Epithelial cell of prostate (primary cell): ENCODE measurements around the gene MYO7B.

ENCODE experiments used
- DNase-seq: peaks from one replicate; pipeline ENCODE4 v3.0.0-alpha.2; 2011; ENCODE audit warnings: low read depth, low spot score
- H3K27ac ChIP-seq: fragments of 450-650 bp; 2 replicates; pipeline ENCODE4 v1.5.1; 2017; ENCODE audit warnings: mild to moderate bottlenecking

Gene MYO7B

DNA sequence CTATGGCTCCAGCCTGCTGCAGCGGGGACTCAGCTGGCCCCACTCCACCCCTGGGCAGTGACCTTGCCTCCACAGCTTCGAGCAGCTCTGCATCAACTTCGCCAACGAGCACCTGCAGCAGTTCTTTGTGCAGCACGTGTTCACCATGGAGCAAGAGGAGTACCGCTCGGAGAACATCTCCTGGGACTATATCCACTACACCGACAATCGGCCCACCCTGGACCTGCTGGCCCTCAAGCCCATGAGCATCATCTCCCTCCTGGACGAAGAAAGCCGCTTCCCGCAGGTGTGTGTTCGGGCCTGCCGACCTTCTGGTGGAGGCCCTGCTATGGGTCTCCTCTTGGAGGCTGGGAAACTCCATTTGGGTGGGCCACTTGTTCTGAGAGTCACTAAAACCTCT is 48.6 kb downstream of the MYO7B start:
- no peak overlapping the region for H3K27ac ChIP-seq
- no peak for DNase-seq

DNA sequence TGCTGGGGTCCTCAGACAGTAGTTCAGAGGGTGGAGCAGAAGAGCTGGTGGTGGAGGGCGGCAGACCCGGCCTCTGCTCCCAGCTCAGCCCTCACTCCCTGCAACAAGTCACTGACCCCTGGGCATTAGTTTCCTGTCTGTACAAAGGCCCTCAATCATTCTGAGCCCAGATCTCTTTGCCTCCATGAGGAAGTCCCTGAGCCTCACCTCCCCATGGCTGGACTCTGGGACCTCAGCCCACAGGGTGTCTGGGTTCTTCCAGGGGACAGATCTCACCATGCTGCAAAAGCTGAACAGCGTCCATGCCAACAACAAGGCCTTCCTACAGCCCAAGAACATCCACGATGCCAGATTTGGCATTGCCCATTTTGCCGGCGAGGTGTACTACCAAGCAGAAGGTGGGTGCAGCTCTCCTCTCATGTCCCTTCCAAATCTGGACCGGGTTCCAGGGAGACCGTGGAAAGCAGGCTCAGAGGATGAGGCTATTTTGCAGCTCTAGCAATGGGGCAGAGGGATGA is 49.1 kb downstream of the MYO7B start:
- DNase-seq, result no peak
- no peak overlapping the region for H3K27ac ChIP-seq

DNA sequence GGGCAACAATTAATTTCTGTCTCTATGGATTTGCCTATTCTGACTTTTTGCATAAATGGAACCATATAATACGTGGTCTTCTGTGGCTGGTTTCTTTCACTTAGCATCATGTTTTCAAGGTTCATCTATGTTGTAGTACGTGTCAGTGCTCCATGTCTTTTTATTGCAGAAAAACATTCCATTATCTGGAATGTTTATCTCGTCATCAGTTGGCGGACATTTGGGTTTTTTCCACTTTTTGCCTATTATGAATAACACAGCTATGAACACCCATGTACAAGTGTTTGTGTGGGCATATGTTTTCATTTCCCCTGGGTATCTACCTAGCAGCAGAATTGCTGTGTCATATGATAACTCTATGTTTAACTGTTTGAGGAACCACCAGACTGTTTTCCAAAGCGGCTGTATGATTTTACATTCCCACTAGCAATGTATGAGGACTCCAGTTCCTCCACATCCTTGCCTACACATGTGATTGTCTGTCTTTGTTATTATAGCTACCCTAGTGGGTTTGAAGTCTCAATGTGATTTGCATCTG is 49.9 kb downstream of the MYO7B start:
- H3K27ac ChIP-seq, result no peak overlapping the region
- DNase-seq, result no peak

DNA sequence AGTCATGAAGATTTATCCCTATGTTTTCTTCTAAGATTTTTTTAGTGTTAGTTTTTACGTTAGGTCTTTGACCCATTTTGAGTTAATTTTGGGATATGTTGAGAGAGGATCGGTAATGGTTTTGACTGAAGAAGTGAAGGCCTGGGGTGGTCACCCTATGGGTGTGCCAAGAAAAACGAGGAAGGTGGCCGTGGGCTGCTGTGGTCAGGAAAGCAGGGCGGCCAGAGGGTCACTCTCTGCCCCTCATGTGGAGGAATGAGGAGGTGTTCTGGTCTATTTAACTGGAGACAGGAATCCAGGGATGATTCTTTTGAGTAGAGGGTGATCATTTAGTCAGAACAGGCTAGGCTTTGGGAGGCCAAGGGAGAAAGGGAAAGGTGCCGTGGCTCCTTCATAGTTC is 50.7 kb downstream of the MYO7B start:
- no peak overlapping the region for H3K27ac ChIP-seq
- DNase-seq, result no peak

DNA sequence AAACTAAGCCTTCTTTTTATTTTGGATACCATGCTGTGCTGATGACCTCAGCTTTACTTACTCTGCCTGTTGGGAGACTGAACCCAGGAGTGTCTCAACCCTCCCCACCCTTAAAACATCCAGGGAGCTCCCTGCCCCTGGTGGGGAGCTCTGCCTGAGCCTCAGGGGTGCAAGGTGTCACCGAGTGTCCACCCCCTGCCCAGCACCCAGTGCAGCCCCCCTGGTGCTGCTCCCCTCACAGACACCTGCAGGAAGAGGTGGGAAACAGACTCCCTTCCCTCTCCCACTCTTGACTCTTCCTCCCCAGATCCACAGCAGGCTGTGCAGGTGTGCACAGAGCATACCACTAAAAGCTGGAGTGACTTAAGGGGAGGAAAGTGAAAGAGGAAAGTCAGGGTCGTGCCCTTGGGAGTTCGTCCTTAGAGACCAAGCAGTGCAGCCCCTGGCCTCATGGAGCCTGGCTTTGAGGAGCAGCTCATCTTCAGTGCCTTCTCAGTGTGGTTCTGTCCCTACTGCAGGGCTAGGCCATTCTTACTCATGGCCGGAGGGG is 51.3 kb downstream of the MYO7B start:
- no peak for DNase-seq
- no peak overlapping the region for H3K27ac ChIP-seq

DNA sequence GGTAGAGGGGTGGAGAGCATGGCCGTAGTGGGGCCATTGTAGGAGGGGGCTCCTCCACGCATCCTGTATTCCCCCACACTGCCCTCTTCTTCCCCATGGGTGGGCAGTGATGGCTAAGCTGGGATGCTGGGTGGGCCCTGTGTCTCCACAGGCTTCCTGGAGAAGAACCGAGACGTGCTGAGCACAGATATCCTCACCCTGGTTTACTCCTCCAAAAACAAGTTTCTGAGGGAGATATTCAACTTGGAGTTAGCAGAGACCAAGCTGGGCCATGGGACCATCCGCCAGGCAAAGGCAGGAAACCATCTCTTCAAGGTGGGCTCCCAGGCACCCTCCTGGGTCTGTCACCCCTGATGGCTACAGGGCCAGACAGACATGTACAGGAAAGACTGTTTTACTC is 52.8 kb downstream of the MYO7B start:
- no peak overlapping the region for H3K27ac ChIP-seq

DNA sequence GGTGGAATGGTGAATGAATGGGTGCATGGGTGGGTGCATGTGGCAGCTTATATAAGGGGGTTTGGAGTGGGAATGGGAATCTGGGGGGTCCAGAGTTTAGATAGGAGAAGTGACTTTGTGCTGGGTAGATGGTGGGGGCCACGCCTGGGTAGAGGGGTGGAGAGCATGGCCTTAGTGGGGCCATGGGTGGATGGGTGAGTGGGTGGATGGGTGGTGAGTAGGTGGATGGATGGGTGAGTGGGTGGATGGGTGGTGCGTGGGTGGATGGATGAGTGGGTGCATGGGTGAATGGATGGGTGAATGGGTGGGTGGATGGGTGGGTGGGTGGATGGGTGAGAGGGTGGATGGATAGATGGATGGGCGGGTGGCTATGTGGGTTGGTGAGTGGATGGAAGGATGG is 53.9 kb downstream of the MYO7B start:
- no peak overlapping the region for H3K27ac ChIP-seq
- no peak for DNase-seq

More for the DNA sequence above, 52.8 kb downstream of the MYO7B start:
- no peak for DNase-seq

DNA sequence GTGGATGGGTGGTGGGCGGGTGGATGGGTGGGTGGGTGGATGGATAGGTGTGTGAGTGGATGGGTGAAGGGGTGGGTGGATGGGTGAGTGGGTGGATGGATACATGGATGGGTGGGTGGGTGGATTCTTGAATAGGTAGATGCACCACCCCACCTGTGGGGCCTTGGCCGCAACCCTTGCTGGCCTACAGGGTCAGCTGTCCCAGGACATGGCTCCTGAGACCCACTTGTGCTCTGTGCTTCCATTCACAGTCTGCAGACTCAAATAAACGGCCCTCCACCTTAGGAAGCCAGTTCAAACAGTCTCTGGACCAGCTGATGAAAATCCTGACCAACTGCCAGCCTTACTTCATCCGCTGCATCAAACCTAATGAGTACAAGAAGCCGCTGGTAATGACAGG is 54.4 kb downstream of the MYO7B start:
- no peak for DNase-seq
- no peak overlapping the region for H3K27ac ChIP-seq

DNA sequence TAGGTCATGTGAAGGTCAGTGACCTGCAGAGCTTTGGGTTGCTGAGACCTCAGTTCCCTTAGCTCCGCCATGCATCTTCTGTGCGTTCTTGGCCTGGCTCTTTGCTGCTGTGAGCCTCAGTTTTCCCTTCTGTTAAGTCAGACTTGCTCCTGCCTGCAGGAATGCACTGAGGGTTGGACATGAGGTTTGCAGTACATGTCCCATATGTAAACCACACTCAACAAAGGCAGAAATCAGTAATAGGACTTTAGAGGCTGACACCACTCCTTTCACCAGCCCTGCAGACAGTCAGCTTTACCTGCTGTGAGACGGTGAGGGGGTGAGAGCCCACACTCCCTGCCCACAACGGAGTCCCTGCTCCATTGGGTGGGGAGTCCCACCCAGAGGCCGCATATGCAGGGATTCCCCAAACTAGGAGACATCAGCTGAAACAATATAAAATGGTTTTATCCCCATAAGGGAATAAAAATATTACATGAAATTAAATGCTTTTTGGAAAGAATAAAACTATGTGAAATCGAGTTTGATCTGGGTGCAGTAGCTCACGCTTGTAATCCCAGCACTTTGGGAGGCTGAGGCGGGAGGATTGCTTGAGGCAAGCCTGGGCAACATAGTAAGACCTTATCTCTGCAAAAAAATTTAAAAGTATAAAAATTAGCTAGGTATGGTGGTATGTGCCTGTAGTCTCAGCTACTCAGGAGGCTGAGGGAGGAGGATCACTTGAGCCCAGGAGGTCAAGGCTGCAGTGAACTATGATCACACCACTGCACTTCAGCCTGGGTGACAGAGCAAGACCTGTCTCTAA is 55.1 kb downstream of the MYO7B start:
- no peak overlapping the region for H3K27ac ChIP-seq
- DNase-seq, result no peak

DNA sequence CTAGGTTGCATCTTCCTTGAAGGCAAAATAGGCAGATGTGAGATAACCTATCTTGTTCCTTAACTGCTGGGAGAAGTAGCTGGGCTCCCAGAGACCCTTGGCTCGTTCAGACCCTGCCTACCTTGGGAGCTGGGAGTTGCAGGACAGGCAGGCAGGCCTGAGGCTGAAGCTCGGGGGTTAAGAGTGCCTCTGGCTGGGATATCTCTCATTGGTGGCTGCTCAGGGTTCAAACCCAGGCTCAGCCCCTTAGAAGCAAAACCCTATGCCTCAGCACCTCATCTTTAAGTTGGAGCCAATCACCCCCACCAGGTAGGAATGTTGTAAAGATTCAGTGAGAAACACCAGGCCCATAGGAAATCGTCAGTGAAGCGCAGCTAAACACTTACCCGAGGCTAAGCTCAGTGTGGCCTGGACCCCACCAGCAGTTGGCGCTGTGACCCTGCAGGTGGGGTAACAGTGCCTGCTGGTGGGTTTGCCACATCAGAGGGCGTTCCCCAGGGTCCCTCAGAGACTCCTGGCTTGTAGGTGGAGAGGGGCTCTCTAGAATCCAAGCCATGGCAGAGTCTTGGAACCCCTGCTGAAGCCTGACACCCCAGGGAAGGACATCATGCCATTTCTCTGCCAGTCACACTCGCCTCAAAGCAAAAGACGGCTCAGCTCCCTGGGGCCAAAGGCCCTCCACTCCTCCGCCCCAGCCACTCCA is 55.9 kb downstream of the MYO7B start:
- DNase-seq, result no peak
- H3K27ac ChIP-seq, result no peak overlapping the region

DNA sequence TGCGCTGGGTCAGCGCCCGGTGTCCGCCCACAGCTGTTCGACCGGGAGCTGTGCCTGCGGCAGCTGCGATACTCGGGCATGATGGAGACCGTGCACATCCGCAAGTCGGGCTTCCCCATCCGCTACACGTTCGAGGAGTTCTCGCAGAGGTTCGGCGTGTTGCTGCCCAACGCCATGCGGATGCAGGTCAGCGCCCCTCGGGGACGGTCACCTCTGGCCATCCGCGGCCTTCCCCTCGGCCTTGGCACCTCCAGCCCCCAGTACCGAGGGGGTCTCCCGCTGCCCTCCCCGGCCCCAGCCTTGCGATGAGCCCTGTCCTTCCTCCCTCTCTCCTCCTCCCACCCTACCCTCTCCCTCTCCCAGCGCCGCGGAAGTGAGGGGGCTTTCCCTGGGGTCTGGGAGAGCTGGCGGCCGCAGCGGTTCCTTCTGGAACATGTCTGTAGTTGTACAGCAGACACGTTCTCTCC is 57.3 kb downstream of the MYO7B start:
- DNase-seq, result no peak
- H3K27ac ChIP-seq, result no peak overlapping the region

DNA sequence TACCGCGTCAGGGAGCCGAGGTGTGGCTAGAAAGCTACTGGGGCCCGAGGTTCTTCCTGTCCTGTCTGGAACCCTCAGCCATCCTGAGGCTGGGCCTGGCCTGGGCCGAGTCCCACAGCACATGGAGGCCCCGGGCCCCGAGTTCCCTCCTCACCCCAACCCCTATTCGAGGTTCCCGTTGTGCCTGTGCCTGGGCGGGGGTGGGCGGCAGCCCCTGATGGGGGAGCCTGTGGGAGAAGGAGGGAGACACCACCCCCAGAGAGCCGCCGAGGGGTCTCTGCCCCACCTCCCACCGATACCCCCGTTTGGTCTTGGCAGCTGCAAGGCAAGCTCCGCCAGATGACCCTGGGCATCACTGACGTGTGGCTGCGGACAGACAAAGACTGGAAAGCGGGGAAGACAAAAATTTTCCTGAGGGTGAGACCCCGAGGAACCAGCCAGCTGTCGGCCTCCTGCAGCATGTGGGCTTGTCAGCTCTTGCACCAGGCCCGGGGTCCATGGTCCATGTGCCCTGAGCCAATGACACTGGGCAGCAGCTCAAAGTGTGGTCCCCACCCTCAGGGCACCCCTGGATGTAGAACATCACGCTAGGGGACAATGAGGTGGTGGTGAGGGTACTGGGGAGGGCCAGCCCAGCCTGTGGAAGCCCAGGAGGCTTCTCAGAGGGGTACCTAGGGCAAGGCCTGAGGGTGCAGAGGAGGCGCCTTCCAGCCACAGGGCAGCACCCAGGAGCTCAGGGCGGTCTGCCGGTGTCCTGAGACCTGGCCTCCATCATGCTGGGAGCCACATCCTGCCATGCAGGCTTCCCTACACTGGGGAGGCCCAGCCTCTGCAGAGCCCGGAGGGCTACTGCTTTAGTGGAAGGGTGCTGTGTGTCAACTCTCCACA is 58.0 kb downstream of the MYO7B start:
- no peak for DNase-seq
- H3K27ac ChIP-seq, result no peak overlapping the region

DNA sequence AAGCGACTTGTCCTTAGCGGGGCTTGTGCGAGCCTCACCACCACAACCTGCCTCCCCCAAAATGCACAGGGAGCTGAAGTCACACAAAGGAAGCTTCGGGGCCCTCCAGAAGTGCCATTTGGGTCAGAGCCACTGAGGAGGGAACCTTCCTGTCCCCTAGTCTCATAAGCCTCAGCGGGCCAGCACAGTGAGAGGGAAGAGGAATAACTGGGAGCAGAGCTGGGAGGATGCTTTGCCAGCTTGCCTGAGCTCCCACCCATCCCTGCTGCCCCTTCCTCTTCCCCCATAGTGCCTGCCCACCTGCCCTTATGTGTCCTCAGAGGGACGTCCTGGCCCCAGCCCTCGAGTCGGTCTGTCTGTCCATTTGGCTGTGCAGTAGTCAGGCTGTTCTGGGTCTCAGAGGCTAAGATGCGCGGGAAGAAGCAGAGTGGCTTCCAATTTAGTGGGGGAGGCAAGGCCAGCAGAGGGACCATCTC is 58.7 kb downstream of the MYO7B start:
- no peak overlapping the region for H3K27ac ChIP-seq
- no peak for DNase-seq

DNA sequence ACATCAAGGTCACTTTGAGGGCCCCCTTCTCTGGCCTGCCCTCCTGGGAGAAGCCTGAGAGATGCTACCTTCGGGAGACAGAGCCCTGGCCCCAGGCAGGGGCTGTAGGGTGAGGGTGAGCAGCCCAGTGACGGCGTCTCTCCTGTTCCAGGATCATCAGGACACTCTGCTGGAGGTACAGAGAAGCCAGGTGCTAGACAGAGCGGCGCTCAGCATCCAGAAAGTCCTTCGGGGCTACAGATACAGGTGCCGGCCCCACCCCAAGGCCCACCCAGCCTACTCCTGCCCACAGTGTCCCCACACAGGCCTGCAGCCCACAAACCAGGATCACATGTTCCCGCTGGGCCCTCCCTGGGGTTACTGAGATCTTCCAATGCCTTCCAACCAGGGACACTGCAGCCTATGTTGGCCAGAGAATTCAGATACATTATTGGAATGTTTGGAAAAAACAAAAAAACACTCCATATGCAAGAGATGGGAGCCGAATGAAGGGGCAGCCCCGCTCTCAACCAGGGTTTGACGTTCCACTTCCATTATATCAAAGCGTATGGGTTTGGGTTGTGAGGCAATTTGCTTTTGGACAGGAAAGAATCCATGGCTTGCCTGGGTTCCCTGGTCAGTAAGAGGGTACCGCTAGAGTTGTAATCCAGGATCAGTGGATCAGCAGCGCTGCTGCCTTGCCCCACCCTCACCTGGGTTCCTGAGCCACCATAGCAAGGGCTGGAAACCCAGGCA is 61.0 kb downstream of the MYO7B start:
- DNase-seq, result no peak
- no peak overlapping the region for H3K27ac ChIP-seq

DNA sequence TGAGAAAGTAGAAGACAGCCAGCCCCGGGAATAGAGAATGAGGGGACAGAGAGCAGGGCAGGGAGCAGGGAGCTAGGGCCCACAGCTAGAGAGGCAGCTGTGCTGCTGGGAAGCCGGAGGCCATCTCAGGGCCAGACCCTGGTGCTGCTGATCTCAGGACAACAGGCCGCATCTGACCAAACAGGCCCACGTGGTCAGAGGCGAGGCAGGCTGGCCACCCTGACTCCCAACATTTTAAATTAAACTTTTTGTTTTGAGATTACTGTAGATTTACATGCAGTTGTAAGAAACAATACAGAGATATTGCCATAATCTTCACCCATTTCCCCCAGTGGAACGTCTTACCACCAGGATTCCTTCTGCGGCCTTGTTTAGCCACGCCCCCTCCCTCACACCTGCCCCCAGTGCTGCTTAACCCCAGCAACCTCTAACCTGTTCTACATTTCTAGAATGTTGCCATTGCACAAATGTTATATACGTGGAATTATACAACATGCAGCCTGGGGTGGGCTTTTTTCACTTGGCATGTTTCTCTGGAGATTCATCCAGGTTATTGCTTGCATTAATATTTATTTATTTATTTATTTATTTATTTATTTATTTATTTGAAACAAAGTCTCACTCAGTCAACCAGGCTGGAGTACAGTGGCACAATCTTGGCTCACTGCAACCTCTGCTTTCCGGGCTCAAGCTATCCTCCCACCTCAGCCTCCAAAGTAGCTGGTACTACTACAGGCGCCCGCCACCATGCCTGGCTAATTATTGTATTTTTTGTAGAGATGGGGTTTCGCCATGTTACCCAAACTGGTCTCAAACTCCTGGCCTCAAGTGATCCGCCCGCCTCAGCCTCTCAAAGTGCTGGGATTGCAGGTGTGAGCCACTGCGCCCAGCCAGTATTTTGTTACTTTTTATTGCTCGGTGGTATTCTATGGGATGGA is 61.8 kb downstream of the MYO7B start:
- H3K27ac ChIP-seq, result no peak overlapping the region
- DNase-seq, result no peak

DNA sequence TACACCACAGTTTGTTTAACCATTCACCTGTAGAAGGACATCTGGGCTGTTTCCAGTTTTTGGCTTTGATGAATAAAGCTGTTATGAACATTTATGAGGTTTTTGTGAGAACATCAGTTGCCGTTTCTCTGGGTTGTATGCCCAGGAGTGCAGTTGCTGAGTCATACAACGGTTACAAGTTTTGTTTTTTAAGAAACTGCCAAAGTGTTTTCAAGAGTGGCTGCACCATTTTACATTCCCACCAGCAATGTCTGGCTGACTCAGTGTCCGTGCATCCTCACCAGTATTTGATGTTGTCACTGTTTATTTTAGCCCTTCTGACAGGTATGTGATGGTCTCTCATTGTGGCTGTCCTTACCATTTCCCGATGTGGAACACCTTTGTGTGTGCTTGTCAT is 62.5 kb downstream of the MYO7B start:
- H3K27ac ChIP-seq, result no peak overlapping the region
- DNase-seq, result peak; percentile 22

DNA sequence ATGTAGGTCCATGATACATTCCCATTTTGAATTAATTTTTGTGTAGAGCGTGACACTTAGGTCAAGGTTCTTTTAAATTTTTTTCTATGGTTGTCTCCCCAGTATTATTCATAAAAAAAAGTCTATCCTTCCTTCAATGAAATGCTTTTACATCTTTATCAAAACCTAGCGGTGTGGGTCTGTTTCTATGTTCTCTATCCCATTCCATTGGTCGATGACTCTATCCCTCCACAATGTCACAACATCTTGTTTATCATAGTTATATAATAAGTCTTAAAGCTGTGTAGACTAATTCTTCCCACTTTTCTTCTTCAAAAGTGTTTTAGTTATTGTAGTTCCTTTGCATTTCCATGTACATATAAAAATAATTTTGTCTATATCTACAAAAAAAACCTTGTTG is 63.2 kb downstream of the MYO7B start:
- no peak for DNase-seq
- no peak overlapping the region for H3K27ac ChIP-seq

DNA sequence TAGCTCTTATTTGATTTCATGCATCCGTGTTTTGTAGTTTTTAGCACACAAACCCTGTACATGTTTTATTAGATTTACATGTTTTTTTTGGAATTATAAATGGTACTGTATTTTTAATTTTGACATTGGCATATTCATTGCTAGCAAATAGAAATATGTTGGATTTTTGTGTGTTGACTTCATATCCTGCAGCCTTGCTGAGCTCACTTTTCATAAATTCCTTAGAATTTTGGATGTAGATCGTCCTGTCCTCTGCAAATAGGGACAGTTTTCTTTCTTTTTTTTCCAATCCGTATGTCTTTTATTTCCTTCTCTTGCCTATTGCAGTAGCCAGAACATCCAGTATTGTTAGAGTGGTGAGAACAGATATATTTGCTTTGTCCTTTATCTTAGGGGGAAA is 63.7 kb downstream of the MYO7B start:
- no peak overlapping the region for H3K27ac ChIP-seq
- no peak for DNase-seq
